Adrenal gland (tissue), 5 donors: ENCODE data around the gene GTPBP1.

Source experiments
- CTCF ChIP-seq, 6 experiments: fragments of 450-650 bp in 4 of 6; fragments of 200-600 bp in 2 of 6; sonication (generic) in 1 of 6; IDR thresholded peaks; 1 replicate in 5 of 6; 2 replicates in 1 of 6; pipeline versions ENCODE4 v1.5.1 to v1.8.0; 2016 to 2021; ENCODE audit warnings: antibody characterized with exemption in 6 of 6, mild to moderate bottlenecking in 2 of 6, moderate library complexity in 1 of 6
- POLR2A ChIP-seq, 2 donors: fragments of 450-650 bp; IDR thresholded peaks; one replicate each; pipeline ENCODE4 v1.6.1; 2017; ENCODE audit warnings: antibody characterized with exemption in 2 of 2, mild to moderate bottlenecking in 2 of 2, moderate library complexity in 1 of 2
- donor health status: DM: no; HTN: no; CAD: no.

GRCh38 chr22:38741166-38741565, 35.4 kb downstream of the GTPBP1 start:
- no peak for TF ChIP-seq CTCF (IDR thresholded peaks at IDR 0.05)
- no peak for TF ChIP-seq POLR2A (IDR thresholded peaks at IDR 0.05)
